RWPE1 (cell line): ENCODE measurements around the gene CLMN.

Experiments
- CTCF ChIA-PET: fragments of 350-600 bp; sonication (Branson Sonifier 250); formaldehyde crosslinking; extraction: SDS; loops from one replicate; lab custom pipeline; 2021; lab: Yijun Ruan, JAX
- POLR2A ChIA-PET: fragments of 400-600 bp; formaldehyde crosslinking; extraction: SDS; loops from one replicate; lab custom pipeline; 2020; ENCODE audit warnings: antibody characterized with exemption; ENCODE audit not compliant: low non-redundant PET; lab: Yijun Ruan, JAX
- DNase-seq: peaks from one replicate; pipeline ENCODE4 v3.0.0; 2012; ENCODE audit warnings: low spot score
- H3K27ac ChIP-seq: fragments of 450-650 bp; 2 replicates; pipeline ENCODE4 v1.5.1; 2017
- TF ChIP-seq, protein P1 (sequence below): fragments of 450-650 bp; conservative IDR thresholded peaks from 2 replicates; pipeline ENCODE4 v1.5.1; 2017; ENCODE audit warnings: low read depth, mild to moderate bottlenecking

CLMN gene

DNA sequence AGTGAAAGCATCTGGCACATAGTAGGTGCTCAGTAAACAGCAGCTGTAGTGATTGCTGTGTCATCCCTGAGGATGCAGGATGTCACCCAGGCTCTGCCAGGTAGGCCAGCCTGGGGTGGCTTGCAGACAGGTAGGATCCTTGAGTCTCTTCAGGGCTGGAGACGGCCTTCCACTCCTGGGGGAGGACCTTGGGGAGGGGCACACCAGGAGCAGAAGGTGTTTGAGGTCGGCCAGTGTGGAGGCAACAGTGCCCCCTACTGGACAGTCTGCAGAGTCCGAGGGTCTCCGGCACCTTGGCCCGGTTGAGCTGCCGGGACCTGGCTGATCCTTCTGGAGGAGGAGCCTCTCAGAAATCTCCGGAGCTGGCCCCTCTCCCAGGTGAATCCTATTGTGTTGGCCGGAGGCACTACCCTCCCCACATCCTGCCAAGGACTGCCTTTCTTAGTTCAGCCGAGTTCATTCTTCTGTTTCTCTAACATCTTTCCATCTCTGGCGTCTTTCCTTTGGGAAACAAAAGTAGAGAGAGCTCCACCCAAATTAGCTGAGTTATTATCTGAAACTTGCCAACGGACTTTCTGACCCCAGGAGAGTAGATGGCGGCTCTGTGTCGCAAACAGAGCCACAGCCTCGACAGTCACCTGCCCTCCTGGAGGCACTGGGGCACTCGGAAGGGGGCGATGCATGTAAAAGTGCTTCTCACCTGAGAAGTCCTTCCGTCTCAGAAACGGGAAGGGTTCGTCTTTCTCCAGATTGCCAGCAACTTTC is 41.8 kb upstream of the CLMN start:
- ChIA-PET POLR2A (no interaction called here), CTCF (interaction anchor here (0.5 to 0.7 kb wide), 2 partner anchors 154 to 671 kb away, joined by 3 read pairs; no protein-coding TSS in a partner anchor)
- no peak overlapping the region for H3K27ac ChIP-seq
- TF ChIP-seq, protein P1, sequence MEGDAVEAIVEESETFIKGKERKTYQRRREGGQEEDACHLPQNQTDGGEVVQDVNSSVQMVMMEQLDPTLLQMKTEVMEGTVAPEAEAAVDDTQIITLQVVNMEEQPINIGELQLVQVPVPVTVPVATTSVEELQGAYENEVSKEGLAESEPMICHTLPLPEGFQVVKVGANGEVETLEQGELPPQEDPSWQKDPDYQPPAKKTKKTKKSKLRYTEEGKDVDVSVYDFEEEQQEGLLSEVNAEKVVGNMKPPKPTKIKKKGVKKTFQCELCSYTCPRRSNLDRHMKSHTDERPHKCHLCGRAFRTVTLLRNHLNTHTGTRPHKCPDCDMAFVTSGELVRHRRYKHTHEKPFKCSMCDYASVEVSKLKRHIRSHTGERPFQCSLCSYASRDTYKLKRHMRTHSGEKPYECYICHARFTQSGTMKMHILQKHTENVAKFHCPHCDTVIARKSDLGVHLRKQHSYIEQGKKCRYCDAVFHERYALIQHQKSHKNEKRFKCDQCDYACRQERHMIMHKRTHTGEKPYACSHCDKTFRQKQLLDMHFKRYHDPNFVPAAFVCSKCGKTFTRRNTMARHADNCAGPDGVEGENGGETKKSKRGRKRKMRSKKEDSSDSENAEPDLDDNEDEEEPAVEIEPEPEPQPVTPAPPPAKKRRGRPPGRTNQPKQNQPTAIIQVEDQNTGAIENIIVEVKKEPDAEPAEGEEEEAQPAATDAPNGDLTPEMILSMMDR = peak; percentile 42
- no peak for DNase-seq

DNA sequence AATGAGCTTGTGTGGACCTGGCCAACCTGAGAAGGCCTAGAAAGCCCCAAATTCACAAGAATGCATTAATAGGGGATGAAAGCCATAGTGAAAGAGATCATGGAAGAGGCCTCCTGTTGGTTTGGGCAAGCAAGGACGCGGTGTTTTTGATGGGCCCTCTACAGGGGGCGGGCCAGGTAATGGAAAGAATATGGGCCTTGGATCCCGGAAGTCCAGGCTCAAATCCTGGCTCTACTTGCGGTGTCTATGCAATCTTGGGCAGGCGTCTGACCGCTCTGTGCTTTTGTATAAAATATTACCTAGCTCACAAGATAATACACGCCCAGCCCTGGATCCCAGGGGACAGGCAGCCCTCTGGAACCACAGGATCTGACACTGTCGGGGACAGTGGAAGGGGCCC is 41.1 kb upstream of the CLMN start:
- DNase-seq = no peak
- ChIA-PET CTCF (no interaction called here), POLR2A (no interaction called here)
- H3K27ac ChIP-seq = no peak overlapping the region
- TF ChIP-seq, protein P1 = no peak

DNA sequence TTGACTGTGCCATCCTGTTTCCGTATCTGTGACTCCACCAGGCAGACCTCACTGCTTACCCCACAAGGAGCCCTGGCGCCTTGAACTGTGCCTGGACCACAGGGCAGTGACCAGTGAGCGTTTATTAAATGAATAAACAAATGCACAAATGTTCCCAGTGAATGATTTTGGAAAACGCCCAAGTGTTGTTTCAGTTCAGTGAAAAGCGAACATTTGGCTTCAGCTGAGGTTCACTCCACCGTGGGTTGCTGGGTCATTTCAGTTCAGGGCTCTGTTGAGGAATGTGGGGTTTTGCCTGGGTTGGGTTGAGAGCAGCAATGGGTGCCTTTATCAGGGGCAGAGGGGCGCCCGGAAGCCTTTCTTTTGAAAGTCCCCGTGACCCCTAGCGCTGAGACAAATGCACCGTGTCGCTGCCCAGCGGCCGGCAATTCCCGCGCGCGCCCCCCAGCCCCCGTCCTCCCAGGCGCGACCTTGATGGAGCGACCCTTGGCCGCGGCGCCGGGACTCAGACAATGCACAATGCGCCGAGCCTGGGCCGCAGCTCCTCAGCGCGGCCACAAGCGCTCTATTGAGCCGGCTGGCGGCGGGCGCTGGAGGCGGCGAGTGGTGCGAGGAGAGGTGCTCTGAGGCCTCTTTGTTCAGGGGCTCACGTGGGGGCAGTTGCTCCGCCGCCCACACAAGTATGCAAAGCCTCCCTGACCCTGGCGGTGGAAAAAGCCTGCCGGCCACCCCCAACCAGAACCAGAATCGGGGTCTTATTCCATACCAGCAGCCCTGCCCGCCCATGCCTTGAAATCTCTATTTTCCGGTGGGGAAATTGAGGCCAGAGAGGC is 40.5 kb upstream of the CLMN start:
- no peak overlapping the region for H3K27ac ChIP-seq
- ChIA-PET CTCF (no interaction called here), POLR2A (no interaction called here)
- TF ChIP-seq, protein P1 = no peak
- no peak for DNase-seq

DNA sequence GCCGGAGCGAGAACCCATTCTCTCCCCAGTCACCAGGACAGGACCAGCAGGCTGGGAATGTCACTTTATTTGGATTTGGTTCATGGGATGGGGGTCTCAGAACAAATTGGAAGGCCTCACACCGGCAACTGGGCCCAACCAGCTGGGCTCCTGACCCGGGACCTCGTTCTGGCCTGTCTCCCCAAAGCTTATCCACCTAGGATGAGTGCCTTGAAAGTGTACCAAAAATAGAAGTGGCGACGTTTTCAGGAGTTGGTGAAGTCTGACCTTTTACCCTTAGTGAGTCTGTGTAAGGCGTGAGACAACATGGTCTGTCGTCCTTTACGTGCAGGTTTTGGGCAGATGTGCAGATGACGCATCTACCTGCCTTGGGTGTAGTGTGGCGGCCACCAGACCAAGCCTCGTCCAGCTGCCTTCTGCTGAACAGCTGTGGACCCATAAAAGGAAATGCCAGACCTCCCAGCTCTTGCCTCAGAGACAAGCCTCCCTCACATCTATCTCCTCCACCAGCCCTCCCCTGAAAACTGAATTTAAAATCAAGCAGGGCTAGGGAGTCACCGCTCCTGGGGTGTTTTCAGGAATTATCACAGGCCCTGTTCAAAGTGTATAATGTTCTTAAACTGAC is 36.6 kb upstream of the CLMN start:
- ChIA-PET CTCF (no interaction called here), POLR2A (no interaction called here)
- no peak for DNase-seq
- TF ChIP-seq, protein P1 = no peak
- H3K27ac ChIP-seq = no peak overlapping the region

DNA sequence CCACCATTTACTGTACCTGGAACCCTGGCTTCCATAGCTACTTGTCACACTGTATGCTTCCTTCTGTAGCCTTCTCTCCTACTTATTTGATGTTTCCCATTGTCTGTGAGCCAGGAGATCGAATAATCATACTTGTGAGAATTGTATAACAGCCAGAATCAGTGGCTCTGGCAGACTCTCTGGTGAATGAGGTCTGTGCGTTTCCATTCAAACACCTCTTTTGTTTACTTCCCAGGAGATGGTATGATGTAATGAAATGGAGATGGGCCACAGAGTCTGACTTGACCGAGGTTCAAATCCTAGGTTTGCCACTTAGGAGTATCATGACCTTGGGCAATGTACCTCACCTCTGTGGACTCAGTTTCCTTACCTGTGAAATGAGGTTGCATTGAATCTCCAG is 35.7 kb upstream of the CLMN start:
- DNase-seq = no peak
- ChIA-PET POLR2A (no interaction called here), CTCF (no interaction called here)
- TF ChIP-seq, protein P1 = no peak
- H3K27ac ChIP-seq = no peak overlapping the region

DNA sequence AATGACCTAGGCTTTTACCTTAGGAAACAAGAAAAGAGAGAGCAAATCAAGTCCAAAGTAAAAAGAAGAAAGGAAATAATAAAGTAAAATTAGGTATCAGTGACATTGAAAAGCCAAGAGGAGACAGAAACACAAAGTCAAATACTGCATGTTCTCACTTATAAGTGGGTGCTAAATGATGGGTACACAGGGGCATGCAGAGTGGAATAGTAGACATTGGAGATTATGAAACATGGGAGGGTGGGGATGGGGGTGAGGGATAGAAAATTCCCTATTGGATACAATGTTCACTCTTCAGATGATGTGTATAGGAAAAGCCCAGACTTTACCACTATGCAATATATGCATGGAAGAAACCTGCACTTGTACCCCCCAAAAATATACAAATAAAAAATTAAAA is 35.1 kb upstream of the CLMN start:
- no peak overlapping the region for H3K27ac ChIP-seq
- POLR2A ChIA-PET = interaction anchor here (0.6 kb wide), 1 partner anchor 14 kb away, joined by 4 read pairs; no protein-coding TSS in a partner anchor
- DNase-seq = no peak
- TF ChIP-seq, protein P1 = no peak
- CTCF ChIA-PET = no interaction called here
